Measurements from ENCODE around the gene TPST2.
"Not testable (repeated sequence)": the region's sequence is repeated elsewhere in the genome, so short reads cannot be mapped to it uniquely, and the experiment has no call there.

The TPST2 gene

DNA sequence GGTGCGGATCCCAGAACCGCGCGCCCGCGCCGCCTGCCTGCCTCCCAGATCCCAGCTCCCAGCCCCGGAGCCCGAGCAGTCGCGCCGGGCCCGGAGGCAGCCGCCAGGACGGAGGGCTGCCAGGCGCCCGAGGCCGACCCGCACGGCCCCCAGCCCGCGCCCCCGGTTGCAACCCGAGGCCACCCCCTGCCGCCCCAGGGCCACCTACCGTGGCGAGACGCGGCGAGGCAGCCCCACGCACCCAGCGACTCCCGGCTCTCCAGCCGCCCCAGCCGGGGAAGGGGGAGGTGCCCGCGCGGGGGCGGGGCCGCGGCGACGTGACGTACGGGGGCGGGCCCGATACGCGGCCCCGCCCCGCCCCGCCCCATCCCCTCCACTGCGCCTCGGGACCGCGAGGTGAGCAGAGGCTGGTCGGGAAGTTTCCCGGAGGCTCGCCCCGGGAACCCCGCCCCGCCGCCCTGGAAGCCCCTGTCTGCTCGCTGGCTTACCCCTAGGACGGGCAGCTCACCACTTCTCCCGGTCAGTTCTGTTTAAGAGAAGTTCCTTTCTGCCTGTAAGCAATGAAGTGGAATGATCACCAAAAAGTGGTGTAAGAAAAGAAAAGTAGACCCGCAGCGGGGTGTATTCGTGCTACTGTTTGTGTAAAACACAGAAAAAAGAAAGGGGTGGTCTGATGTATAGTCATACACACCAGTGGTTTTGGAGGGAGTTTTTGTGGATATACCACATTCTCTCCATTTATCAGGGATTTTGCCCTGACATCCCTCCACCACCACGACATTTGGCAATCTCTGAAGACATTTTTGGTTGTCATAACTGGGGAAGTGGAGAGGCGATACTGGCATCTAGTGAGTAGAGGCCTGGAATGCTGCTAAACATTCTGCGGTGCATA, at the start of gene TPST2:
TSS of gene TPST2 (minus strand) at position 288 of the 892 bp plus-strand sequence. CDS start 48,502 bp downstream, outside the sequence.
- peak; percentile 89 for DNase-seq

DNA sequence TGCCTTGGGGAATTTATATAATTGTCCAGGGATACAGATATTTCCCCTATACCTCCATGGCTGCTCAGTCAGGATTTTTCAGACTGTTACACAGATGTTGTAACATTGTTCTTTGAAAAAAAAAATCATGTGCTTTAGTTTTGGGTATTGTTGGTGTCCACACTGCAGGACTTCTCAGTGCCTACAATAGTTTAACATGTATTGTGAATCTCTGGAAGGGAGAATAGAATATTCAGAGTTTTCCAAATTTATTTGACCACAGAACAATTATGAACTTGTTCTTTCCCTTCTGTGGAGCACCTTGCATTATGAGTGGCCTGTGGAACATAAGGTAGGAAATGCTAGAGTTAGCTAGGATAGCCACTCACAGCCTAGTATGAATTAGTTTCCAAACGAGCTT, 46.4 kb upstream of the TPST2 start:
- no peak for DNase-seq

DNA sequence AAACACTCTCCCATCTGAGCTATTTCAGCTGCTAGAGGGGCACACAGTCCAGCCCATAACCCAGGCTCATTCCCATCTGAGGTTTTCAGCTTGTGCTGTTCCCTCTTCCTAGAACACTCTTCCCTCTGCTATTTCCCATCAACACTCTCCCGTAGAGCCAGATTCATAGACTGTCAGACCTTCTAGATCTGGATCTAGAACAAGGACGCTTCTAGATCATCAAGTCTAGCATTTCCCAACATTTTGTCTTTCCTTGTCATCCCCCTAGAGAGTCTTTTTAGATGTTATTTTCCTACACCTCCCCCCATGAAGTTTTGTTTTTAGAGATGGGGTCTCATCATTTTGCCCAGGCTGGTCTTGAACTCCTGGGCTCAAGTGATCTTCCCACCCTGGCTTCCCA, 45.2 kb upstream of the TPST2 start:
- no peak for DNase-seq

DNA sequence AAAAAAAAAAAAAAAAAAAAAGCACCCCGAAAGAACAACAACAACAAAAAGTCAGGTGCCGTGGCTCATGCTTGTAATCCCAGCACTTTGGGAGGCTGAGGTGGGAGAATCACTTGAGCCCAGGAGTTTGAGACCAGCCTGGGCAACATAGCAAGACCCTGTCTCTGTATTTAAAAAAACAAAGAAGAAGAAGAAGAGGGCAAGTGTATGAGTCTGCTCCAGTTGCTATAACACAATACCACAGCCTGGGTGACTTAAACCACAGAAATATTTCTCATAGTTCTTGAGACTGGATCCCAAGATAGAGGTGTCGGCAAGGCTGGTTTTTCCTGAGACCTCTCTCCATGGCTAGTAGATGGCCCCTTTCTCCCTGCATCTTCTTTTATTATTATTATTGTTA, 44.3 kb upstream of the TPST2 start:
- no peak for DNase-seq

DNA sequence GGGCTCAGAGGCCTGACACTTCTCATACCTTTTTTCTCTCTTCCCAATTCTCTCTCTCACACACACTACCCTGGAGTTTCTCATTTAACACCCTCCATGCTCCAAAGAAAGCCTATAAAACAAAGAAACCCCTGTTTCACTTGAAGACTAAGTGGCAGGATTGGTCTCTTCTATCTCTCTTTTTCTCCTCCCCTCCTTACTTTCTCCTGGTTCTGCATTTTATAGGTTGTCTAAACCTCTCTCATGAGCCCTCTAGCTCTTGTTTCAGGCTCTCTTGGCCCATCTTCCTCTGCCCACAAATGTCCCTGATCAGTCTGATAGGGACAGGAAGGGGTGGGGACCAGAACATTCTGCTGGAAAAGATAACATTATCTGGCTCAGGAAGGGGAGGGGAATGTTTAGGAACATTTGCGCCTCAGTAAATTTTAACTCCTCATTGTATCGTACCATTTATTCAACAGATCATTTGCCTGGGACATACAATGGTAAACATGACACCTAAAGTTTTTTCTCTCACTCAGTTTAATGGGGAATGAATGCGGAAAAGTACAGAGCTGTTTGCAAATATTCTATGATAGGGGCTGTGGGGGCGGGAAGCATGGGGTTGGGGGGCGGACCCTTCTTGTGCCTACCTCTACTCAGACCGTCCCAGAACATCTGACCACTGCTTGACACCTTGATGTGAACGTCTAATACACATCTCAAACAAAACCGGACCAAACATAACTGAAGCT, 42.7 kb upstream of the TPST2 start:
- DNase-seq, result no peak

DNA sequence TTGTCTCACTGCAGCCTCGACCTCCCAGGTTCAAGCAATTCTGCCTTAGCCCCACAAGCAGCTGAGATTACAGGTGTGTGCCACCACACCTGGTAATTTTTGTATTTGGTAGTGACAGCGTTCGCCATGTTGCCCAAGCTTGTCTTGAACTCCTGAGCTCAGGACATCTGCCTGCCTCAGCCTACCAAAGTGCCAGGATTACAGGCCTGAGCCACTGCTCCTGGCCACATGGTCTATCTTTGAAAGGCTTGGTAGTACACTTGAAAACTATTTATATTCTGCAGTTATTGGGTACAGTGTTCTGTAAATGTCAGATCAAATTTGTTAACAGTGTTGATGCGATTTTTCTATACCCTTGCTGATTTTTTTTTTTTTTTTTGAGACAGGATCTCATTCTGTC, 41.4 kb upstream of the TPST2 start:
- no peak for DNase-seq

DNA sequence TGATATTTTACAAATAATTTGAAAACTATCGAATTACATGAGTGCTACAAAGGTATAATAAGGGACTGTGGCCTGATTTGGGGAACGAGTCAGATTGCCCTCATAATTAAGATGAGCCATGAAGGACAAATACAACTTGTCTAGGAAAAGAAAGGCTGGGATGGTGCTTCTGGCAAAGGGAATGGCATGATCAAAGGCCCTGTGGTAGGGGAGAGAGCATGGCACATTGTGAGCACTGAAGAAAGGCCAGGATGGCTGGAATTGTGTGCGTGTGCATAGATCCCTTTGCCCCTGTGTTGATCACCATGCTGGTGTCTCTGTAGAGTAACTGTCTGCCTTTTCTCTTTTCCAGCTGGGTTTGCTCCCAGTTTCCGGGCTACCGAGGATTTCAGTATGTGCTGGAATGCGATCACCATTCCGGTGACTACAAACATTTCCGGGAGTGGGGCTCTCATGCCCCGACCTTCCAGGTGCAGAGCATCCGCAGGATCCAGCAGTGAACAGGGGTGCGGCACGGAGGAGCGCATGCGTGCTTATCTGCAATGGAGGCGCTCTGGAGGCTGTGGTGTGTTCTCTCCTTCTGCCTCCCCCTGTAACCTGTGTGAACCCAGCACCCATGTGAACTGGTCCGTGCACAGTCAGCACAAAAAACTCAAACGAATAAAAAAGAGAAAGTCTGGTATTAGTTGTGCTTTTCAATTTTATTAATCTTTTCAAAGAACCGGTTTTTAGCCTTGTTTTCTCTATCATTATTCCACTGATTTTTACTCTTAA, 40.2 kb upstream of the TPST2 start:
- DNase-seq, result no peak

DNA sequence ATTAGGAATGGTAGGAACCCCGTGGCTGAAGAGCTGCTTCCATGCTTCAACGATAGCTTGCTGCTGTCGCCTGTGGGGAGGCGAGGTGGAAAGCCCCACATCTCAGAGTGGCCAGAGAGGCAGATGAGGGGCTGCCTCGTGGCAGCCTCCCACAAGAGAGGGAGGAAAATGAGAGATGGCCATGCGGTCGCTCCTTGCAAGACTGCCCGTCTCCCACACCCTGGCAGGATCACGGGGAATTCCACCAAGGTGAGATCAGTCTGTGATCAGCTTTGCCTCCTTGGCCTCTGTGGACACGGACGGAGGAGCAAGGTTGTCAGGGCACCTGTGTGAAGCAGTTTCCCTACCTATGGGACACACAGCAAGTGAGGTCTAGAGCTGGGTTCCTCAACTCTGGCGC, 34.9 kb upstream of the TPST2 start:
- no peak for DNase-seq

DNA sequence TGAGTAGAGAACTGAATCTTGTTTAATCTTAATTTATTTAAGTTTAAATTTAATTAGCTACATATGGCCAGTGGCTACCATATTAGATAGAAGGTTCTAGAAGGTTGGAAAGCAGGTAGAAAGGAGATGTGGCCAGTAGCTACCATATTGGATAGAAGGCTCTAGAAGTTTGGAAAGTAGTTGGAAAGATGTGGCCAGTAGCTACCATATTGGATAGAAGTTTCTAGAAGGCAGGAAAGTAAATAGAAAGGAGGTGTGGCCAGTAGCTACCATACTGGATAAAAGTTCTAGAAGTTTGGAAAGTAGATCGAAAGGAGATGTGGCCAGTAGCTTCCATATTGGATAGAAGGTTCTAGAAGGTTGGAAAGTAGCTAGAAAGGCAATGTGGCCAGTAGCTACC, 34.1 kb upstream of the TPST2 start:
- no peak for DNase-seq

DNA sequence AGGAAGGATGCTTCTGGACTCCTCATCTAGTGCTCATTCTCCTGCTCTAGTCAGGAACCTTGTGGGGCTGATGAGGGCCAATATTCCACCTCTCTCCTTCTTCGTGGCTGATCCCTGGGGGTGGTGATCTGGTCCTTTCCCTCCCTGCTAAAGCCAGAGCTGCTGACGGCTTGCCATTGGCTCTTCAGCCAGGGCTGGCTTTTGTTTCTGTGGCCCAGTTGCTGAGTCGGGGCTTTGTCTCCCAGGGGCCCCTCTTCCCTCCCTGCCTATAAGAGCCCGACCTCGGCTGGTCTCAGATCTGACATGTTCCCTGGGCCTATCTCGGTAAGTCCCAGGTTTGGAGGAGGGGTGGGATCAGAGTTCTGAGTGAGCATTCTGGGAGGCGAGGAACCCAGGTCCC, 31.7 kb upstream of the TPST2 start, which contains the start of gene CRYBA4:
TSS of gene CRYBA4 (plus strand) at position 301 of the 400 bp plus-strand sequence. CDS start 634 bp downstream, outside the sequence.
- DNase-seq, result no peak

DNA sequence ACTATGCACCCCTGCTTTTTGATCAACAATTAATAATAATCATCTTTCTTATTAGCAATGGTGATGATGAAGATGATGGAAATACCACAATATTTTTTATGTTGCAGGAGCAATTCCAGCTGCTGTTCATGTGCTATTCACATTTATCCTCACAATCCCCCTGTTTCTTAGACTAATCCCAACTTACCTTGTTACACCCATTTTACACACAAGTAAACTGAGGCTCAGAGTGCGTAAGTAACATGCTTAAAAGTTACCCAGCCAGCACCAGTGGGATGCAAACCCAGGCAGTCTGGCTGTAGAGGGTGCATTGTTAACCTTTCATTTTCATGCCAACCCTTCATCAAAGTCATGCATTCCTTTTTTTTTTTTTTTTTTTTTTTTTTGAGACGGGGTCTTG, 30.3 kb upstream of the TPST2 start:
- no peak for DNase-seq

DNA sequence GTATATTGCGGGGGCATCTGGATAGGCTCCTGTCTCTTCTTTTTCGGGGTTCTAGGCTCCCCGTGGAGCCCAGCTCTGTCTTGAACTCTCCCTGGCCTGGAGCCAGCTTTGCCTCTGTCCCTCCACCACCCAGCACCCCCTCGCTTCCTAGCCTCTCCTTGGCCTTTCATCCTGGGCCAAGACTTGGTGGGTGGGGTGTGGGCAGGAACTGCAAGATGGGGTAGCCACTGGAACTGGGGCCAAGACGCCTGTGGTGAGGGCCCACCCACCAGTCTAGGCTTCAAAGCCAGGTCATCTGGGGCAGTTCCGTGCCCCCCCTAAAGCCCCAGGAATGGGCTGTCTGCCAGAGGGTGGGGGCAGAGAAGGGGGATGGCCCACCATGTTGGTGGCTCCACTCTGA, 29.6 kb upstream of the TPST2 start:
- no peak for DNase-seq

DNA sequence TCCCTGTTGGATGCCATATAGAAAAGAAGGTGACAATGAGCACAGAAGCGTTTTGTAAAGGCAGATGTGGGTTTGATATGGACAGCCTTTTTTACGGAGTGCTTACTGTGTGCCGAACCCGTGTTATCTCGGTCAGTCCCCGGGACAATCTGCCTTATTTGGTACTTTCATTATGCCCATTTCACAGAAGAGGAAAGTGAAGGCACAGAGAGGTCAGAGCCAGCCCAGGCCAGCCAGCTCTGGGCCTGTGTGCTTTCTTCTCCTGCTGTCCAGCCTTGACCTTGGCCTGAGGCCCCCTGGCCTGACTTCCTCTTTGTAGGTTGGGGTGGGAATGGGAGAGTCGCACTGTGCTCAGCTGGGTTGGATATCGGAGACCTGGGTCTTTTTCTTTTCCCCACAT, 28.5 kb upstream of the TPST2 start:
- DNase-seq, result no peak

DNA sequence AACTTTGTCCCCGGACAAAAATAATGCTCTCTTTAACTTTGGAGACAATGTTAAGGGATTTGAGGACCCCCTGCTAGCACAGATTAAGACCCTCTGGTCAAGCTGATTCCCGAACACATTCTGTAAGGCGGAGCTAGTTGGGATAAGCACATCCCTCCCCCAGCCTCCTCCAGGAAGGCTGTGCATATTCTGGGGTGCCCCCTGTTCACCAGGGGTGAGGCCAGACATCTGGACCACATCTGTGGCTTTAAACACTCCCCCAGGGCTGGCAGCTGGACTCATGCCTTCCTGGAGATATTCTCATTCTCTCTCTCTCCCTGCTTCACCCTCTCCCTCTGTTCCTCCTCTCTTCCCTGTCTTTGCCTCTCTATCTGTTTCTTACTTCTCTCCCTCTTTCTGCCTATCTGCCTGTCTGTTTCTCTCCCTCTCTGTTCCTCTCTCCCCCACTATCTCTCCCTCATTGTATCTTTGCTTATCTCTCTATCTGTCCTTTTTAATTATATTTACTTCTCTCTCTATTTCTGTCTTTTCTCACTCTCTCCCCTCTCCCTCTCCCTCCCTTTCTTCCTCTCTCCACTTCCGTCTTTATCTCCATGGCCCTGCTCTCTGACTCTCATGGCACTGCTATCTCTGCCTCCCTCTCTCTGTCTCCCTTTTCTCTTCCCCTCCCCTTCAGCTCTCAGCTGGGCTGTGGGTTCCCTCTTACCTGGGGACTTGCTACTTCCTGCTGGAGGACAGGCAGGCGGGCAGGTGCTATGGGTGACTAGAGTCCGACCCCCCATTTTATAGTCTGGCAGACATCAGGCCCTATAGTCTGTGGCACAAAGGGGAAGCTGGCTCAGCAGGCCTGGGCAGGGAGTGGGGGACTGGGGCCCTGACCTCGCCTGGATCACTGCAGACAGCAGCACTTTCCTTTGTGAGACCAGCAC, 27.6 kb upstream of the TPST2 start, which contains the start of gene CRYBB1:
TSS of gene CRYBB1 (minus strand) at position 757 of the 929 bp plus-strand sequence. CDS start 1,708 bp downstream, outside the sequence.
- DNase-seq, result no peak

DNA sequence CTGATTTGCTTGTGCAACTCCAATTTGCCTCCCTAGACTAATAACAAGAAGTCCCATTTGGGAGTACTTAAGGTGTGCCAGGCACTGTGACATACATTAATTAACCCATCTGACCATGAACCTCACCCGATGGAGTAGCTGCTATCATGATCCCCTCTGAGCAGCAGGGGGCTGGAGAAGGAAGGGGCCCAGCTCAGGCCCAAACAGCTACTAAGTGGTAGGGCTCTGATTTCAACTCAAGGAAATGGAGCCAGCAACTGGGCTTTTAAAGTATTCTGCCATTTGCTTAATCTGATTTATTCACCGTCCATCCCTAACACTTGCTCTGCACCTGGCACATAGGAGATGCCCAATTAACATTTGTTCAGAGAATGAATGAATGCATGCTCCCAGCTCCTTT, 26.7 kb upstream of the TPST2 start:
- no peak for DNase-seq

DNA sequence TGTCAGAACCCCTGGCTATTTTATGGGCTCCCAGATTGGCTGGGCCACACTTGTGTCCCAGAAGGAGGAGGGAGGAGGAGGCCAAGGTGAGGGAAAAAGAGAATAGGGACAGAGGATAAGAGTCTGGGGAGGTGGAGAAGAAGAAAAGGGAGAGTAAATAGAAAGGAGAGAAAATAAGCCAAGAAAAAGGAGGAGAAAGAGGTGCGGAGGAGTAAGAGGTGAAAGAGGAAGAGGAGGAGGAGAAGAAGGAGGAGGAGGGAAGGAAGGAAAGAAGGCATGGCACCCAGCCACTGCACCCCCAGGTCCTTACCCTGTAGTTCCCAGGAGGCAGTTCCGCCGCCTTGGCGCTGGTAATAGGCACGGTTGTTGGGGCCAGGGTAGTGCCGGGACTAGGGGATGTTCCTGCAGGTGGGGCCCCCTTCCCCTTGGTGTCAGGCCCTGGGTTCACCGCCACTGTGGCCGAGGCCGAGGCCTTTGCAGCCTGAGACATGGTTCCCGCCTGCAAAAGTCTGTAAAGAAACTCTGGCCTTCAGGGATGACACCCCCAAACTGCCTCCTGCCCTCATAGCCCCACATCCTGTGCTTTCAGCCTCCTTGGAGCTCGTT, 26.0 kb upstream of the TPST2 start:
- no peak for DNase-seq

DNA sequence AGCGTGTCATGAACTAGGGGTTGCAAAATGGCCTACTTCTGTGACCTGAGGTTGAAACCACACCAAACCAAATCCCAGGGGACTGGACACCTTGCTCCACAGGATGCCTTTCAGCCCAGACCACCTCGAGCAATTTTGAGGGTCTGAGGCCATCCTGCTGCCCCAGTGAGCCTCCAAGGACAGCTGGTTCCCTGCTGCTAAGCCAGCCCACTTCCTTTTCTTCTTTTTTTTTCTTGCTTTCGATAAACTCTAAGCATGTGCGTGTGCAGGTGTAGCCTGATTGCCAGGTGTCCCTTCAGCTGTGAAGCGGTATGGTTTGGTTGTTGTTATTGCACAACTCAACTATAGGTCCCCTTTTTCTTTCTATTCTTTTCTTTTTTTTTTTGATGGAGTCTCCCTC, 25.2 kb upstream of the TPST2 start:
- DNase-seq, result no peak

DNA sequence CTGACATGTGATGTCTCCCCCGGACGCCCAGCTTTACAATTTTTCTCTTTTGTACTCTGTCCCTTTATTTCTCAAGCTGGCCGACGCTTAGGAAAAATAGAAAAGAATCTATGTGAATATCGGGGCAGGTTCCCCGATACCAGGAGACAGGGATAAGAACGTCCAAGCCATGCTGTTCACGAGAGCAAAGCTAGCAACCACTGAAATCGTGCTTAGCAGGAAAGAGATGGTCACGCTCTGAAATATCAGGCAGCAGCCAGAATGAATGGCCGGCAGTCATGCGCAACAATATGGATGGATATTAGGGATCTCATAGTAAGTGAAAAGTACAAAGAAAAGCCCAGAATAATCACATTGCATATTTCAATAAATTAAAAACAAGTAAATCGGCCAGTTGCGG, 24.4 kb upstream of the TPST2 start:
- DNase-seq, result no peak

DNA sequence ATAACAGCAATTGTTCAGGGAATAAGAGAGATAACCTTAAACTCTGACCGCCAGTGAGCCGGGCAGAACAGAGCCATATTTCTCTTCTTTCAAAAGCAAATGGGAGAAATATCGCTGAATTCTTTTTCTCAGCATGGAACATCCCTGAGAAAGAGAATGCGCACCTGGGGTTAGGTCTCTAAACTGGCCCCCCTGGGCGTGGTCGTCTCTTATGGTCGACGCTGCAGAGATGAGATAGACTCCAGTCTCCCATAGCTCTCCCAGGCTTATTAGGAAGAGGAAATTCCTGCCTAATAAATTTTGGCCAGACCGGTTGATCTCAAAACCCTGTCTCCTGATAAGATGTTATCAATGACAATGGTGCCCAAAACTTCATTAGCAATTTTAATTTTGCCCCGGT, 23.8 kb upstream of the TPST2 start:
- DNase-seq, result not testable (repeated sequence)

DNA sequence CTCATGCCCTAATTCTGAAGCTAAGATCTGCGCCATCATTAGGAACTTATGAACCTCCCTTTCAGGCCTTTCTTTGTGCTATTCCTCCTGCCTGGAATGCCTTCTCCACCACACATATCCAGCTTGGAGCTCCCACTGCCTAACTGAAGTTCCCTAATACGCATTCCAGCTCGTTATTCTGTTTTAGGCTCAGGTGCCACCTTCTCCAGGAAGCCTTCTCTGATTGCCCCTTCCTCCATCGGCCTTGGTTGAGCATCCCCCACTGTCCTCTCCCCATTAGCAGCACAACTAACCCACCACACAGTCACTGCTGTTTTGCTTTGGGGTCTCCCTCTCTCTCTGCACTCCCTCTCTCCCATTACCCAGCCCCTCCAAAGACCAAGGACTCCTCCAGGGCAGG, 22.7 kb upstream of the TPST2 start:
- no peak for DNase-seq

DNA sequence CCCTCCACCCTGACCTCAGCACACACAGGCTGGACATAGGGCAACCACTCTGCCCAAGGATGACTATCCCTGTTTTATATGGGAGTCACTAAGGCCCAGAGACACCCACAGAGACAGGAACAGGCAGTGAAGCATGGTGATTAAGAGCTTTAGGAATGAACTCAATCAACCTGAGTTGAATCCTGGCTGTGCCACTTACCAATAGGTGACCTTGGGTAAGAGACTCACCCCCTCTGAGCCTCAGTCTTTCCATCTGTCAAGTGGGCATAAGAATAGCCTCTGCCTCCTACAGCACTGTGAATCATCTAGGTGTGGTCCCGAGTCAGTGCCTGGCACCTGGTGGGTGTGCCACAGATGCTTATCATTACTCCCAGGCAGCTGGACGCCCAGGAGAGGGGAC, 21.1 kb upstream of the TPST2 start:
- no peak for DNase-seq
